Activated naive CD4-positive, alpha-beta T cell treated with anti-CD3 and anti-CD28 coated beads, Interleukin-2, amount 50 U/mL, for 16 hours (primary cell): Measurements from ENCODE around the gene ERP44.
A peak's percentile ranks its signal among the peaks of the same experiment; 100 is the strongest.
"Not testable (repeated sequence)": the region's sequence is repeated elsewhere in the genome, so short reads cannot be mapped to it uniquely, and the experiment has no call there.

ENCODE experiments used
- DNase-seq: peaks from one replicate; pipeline ENCODE4 v3.0.0-alpha.2; 2020

The ERP44 gene

GRCh38 chr9:100098887-100099721, at the start of gene ERP44, which contains the start of gene INVS:
Gene ERP44, minus strand, starts transcription at chr9:100099000. Its CDS starts 160 bp downstream, at chr9:100098840.
Gene INVS, plus strand, starts transcription at chr9:100099243. Its CDS starts 5,279 bp downstream, at chr9:100104522.
- DNase-seq, result peak; percentile 97

- DNase-seq, result not testable (repeated sequence)
These were observed 47.2 kb upstream of the ERP44 start for GRCh38 chr9:100145976-100146375.

GRCh38 chr9:100145167-100145934, 46.6 kb upstream of the ERP44 start:
- not testable (repeated sequence) for DNase-seq

- not testable (repeated sequence) for DNase-seq
These were observed 43.1 kb upstream of the ERP44 start for GRCh38 chr9:100141862-100142261.

GRCh38 chr9:100140303-100140702, 41.5 kb upstream of the ERP44 start:
- DNase-seq, result not testable (repeated sequence)

- DNase-seq, result not testable (repeated sequence)
These were observed 38.0 kb upstream of the ERP44 start for GRCh38 chr9:100136799-100137198.

GRCh38 chr9:100134731-100135130, 35.9 kb upstream of the ERP44 start:
- no peak for DNase-seq

- no peak for DNase-seq
These were observed 33.2 kb upstream of the ERP44 start for GRCh38 chr9:100131875-100132430.

- DNase-seq, result no peak
These were observed 32.4 kb upstream of the ERP44 start for GRCh38 chr9:100131216-100131615.

GRCh38 chr9:100129772-100130171, 31.0 kb upstream of the ERP44 start:
- DNase-seq, result no peak

- DNase-seq, result no peak
These were observed 27.6 kb upstream of the ERP44 start for GRCh38 chr9:100126423-100126822.

- DNase-seq, result no peak
These were observed 27.1 kb upstream of the ERP44 start for GRCh38 chr9:100125910-100126309.

- DNase-seq, result no peak
These were observed 26.4 kb upstream of the ERP44 start for GRCh38 chr9:100125236-100125635.

GRCh38 chr9:100120286-100120685, 21.5 kb upstream of the ERP44 start:
- DNase-seq, result no peak

- no peak for DNase-seq
These were observed 18.5 kb upstream of the ERP44 start for GRCh38 chr9:100117316-100117715.

- no peak for DNase-seq
These were observed 14.0 kb upstream of the ERP44 start for GRCh38 chr9:100112677-100113336.

GRCh38 chr9:100111235-100111634, 12.4 kb upstream of the ERP44 start:
- no peak for DNase-seq

- DNase-seq, result no peak
These were observed 9.8 kb upstream of the ERP44 start for GRCh38 chr9:100108559-100108958.

GRCh38 chr9:100106616-100107015, 7.8 kb upstream of the ERP44 start:
- DNase-seq, result no peak

- no peak for DNase-seq
These were observed 7.1 kb upstream of the ERP44 start for GRCh38 chr9:100105861-100106260.

GRCh38 chr9:100104314-100104713, 5.5 kb upstream of the ERP44 start:
- DNase-seq, result no peak

GRCh38 chr9:100101608-100102007, 2.8 kb upstream of the ERP44 start:
- no peak for DNase-seq

GRCh38 chr9:100100146-100100667, 1.4 kb upstream of the ERP44 start:
- DNase-seq, result no peak
